Adrenal gland (tissue), 12 donors: Measurements from ENCODE around the gene SPDYE4. TPM values are rescaled to one million over a fixed set of nuclear protein-coding genes. Genes with fewer than 3 reads are reported as not detected.

ENCODE experiments used
- DNase-seq, 7 donors: peaks; one replicate each; pipeline ENCODE4 v3.0.0-alpha.2; 2019 to 2020
- H3K27ac ChIP-seq, 5 donors: fragments of 200-600 bp; sonication (generic) in 4 of 5; 1 replicate in 3 of 5; 2 replicates in 2 of 5; pipeline versions ENCODE4 v1.5.1 to v1.8.0; 2016 to 2020; ENCODE audit warnings: mild to moderate bottlenecking in 1 of 5
- H3K27me3 ChIP-seq: fragments of 200-600 bp; 2 replicates; pipeline ENCODE4 v1.8.0; 2021
- H3K36me3 ChIP-seq, 2 donors: fragments of 200-600 bp; replicated peaks in 1 of 2; 1 replicate in 1 of 2; 2 replicates in 1 of 2; pipeline versions ENCODE4 v1.5.1 to v1.8.0; 2018 to 2022
- H3K4me1 ChIP-seq, 2 donors: fragments of 200-600 bp; replicated peaks in 1 of 2; 1 replicate in 1 of 2; 2 replicates in 1 of 2; pipeline versions ENCODE4 v1.5.1 to v1.8.0; 2018 to 2021
- H3K4me3 ChIP-seq, 4 donors: fragments of 200-600 bp; sonication (generic) in 3 of 4; one replicate each; pipeline ENCODE4 v1.5.1; 2016 to 2018
- H3K9me3 ChIP-seq, 3 donors: fragments of 200-600 bp; sonication (generic) in 1 of 3; replicated peaks in 1 of 3; 1 replicate in 2 of 3; 2 replicates in 1 of 3; pipeline versions ENCODE4 v1.5.1 to v1.8.0; 2016 to 2021
- POLR2A ChIP-seq, 2 donors: fragments of 450-650 bp; IDR thresholded peaks; one replicate each; pipeline ENCODE4 v1.6.1; 2017; ENCODE audit warnings: antibody characterized with exemption in 2 of 2, mild to moderate bottlenecking in 2 of 2, moderate library complexity in 1 of 2
- WGBS, 4 donors: extraction: QIAGEN DNeasy Blood & Tissue Kit in 2 of 4; methylation state at CpG; one replicate each; pipeline versions ENCODE4 v1.1.5 to v1.1.7; 2013 to 2017; 5-methylcytosine and 5-hydroxymethylcytosine counted together
- intact Hi-C, 2 donors: fragments of 100-400 bp; cut with DNase I; formaldehyde crosslinking; loops; one replicate each; pipeline versions ENCODE4 v1.14.1 to v1.15.0; 2022 to 2023
- polyA plus RNA-seq, 3 donors: library from polyadenylated mRNA; stranded (reverse); fragments of 200-250 nt in 2 of 3; fragments of 350-450 nt in 1 of 3; fragmentation: Illumina TruSeq in 1 of 3; extraction: RNeasy Lipid Tissue Mini Kit (QIAGEN cat#74804) in 1 of 3; gene quantifications; one replicate each; pipeline ENCODE4 v1.2.3, GENCODE V29; 2013 to 2014
- total RNA-seq, 9 donors: library from RNA; depleted of rRNA in 4 of 9; stranded (reverse); fragments of >200 nt in 4 of 9; fragments of 120-200 nt in 1 of 9; fragmentation: NEBNext Ultra II Directional in 1 of 9; extraction: Animal tissue kit (Norgen Biotek cat#: 25700) in 1 of 9; gene quantifications; one replicate each; pipeline versions ENCODE4 v1.1.0 to v1.2.4, GENCODE V29; 2013 to 2023
- TF ChIP-seq, protein P1 (sequence below), 6 experiments: fragments of 450-650 bp in 4 of 6; fragments of 200-600 bp in 2 of 6; sonication (generic) in 1 of 6; IDR thresholded peaks; 1 replicate in 5 of 6; 2 replicates in 1 of 6; pipeline versions ENCODE4 v1.5.1 to v1.8.0; 2016 to 2021; ENCODE audit warnings: antibody characterized with exemption in 6 of 6, mild to moderate bottlenecking in 2 of 6, moderate library complexity in 1 of 6
- donor health status: healthy with polysubstance abuse.
- donor health status: Bipolar disorder and iron deficiency.
- donor health status: DM: yes; HTN: yes; CAD: no.
- donor health status: DM: no; HTN: no; CAD: no.
- donor health status: DM: no; HTN: no; CAD: no.
- donor health status: DM: yes; HTN: yes; CAD: no.

SPDYE4 gene
- total and polyA plus RNA-seq, 12 donors: not detected

- no peak for TF ChIP-seq POLR2A (IDR thresholded peaks at IDR 0.05)
- TF ChIP-seq, protein P1, sequence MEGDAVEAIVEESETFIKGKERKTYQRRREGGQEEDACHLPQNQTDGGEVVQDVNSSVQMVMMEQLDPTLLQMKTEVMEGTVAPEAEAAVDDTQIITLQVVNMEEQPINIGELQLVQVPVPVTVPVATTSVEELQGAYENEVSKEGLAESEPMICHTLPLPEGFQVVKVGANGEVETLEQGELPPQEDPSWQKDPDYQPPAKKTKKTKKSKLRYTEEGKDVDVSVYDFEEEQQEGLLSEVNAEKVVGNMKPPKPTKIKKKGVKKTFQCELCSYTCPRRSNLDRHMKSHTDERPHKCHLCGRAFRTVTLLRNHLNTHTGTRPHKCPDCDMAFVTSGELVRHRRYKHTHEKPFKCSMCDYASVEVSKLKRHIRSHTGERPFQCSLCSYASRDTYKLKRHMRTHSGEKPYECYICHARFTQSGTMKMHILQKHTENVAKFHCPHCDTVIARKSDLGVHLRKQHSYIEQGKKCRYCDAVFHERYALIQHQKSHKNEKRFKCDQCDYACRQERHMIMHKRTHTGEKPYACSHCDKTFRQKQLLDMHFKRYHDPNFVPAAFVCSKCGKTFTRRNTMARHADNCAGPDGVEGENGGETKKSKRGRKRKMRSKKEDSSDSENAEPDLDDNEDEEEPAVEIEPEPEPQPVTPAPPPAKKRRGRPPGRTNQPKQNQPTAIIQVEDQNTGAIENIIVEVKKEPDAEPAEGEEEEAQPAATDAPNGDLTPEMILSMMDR (IDR thresholded peaks at IDR 0.05): no peak
- no peak for DNase-seq
- 72 to 79% (median 77%) methylated on average over 16 to 19 of the region's 19 CpGs for WGBS, 4 donors
- H3K9me3 ChIP-seq: no peaks in the 10 kb centered on the region
- H3K27ac ChIP-seq: no peak overlapping the region
- no peak overlapping the region for H3K4me3 ChIP-seq
- intact Hi-C loops: no loop called here
- H3K27me3 ChIP-seq: peaks cover 7% of the 10 kb centered on the region
- H3K4me1 ChIP-seq: no peaks in the 10 kb centered on the region
- H3K36me3 ChIP-seq: no peaks in the 10 kb centered on the region
Observed at GRCh38 chr17:8803531-8804420, 45.4 kb upstream of the SPDYE4 start.

- Histone ChIP-seq H3K27me3 (peaks cover 8% of the 10 kb centered on the region), H3K4me1 (no peaks in the 10 kb centered on the region), H3K9me3 (no peaks in the 10 kb centered on the region), H3K36me3 (no peaks in the 10 kb centered on the region), H3K27ac (no peak overlapping the region), H3K4me3 (no peak overlapping the region)
- intact Hi-C loops: no loop called here
- TF ChIP-seq, protein P1 (IDR thresholded peaks at IDR 0.05): no peak
- TF ChIP-seq POLR2A (IDR thresholded peaks at IDR 0.05): no peak
- DNase-seq: no peak
- 88 to 94% (median 89%) methylated on average over 4 to 6 of the region's 6 CpGs for WGBS, 4 donors
Observed at GRCh38 chr17:8801135-8801840, 42.9 kb upstream of the SPDYE4 start.

GRCh38 chr17:8800656-8801055, 42.3 kb upstream of the SPDYE4 start:
- intact Hi-C loops: no loop called here
- 68 to 84% (median 75%) methylated on average over 2 of the region's 2 CpGs for WGBS, 4 donors
- TF ChIP-seq, protein P1 (IDR thresholded peaks at IDR 0.05): no peak
- TF ChIP-seq POLR2A (IDR thresholded peaks at IDR 0.05): no peak
- peaks cover 8% of the 10 kb centered on the region for H3K27me3 ChIP-seq
- DNase-seq: no peak
- no peak overlapping the region for H3K27ac ChIP-seq
- H3K36me3 ChIP-seq: no peaks in the 10 kb centered on the region
- no peaks in the 10 kb centered on the region for H3K4me1 ChIP-seq
- H3K4me3 ChIP-seq: no peak overlapping the region
- no peaks in the 10 kb centered on the region for H3K9me3 ChIP-seq

DNA sequence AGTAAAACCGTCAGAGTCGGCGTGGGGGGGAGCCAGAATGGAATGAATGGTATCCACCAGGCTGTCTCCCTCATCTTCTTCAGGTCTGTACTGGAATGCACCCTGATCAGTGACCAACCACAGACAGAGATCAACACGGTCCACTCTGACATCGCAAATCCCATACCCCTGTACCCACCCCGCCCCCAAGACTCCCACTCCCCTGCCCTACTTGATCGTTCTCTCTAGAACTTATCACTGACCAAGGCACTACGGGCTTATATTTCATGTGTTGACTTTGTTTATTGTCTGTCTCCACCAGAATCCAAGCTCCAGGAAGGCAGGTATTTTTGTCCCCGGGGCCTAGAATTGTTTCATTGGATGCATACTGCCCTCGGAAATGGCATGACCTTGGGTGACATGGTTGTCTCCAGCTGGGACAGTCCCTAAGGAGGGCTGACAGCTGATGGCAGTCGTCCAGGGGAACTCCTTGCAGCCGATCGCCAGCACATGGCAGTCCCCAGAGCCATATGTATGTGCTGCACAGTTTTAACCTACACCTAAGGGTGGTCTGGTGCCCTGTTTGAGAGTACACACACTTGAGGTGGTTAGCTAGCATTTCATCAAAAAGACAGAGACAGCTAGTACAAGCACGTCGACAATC, 41.3 kb upstream of the SPDYE4 start:
- intact Hi-C loops: no loop called here
- H3K9me3 ChIP-seq: no peaks in the 10 kb centered on the region
- no peak overlapping the region for H3K4me3 ChIP-seq
- TF ChIP-seq, protein P1 (IDR thresholded peaks at IDR 0.05): no peak
- no peak for TF ChIP-seq POLR2A (IDR thresholded peaks at IDR 0.05)
- peaks cover 8% of the 10 kb centered on the region for H3K27me3 ChIP-seq
- DNase-seq: no peak
- no peak overlapping the region for H3K27ac ChIP-seq
- 49 to 65% (median 57%) methylated on average over 12 to 15 of the region's 15 CpGs for WGBS, 4 donors
- H3K4me1 ChIP-seq: no peaks in the 10 kb centered on the region
- H3K36me3 ChIP-seq: no peaks in the 10 kb centered on the region
